HG03159 (cell line): ENCODE measurements around the gene ARFGAP1.

Source experiments
- ATAC-seq: cut with Tn5 transposase; IDR thresholded peaks from one replicate; pipeline ENCODE4 v1.9.1; 2021; ENCODE audit warnings: mild to moderate bottlenecking, moderate library complexity; ENCODE audit not compliant: unreplicated experiment

The ARFGAP1 gene

GRCh38 chr20:63277466-63278272 is 5.1 kb downstream of the ARFGAP1 start:
- ATAC-seq, result no peak

GRCh38 chr20:63278661-63279060 is 6.0 kb downstream of the ARFGAP1 start:
- ATAC-seq, result no peak

- no peak for ATAC-seq
These were observed 7.3 kb downstream of the ARFGAP1 start for GRCh38 chr20:63279931-63280330.

GRCh38 chr20:63280371-63280770 is 7.8 kb downstream of the ARFGAP1 start:
- ATAC-seq, result no peak

- no peak for ATAC-seq
These were observed 8.4 kb downstream of the ARFGAP1 start for GRCh38 chr20:63280929-63281545.

- no peak for ATAC-seq
These were observed 9.4 kb downstream of the ARFGAP1 start for GRCh38 chr20:63281742-63282665.

GRCh38 chr20:63282946-63283345 is 10.3 kb downstream of the ARFGAP1 start:
- ATAC-seq, result no peak

GRCh38 chr20:63283397-63284082 is 10.9 kb downstream of the ARFGAP1 start:
- no peak for ATAC-seq

GRCh38 chr20:63284083-63284440 is 11.4 kb downstream of the ARFGAP1 start:
- no peak for ATAC-seq

- ATAC-seq, result no peak
These were observed 11.9 kb downstream of the ARFGAP1 start for GRCh38 chr20:63284544-63284949.

GRCh38 chr20:63284981-63285524 is 12.4 kb downstream of the ARFGAP1 start:
- ATAC-seq, result no peak

- no peak for ATAC-seq
These were observed 13.3 kb downstream of the ARFGAP1 start for GRCh38 chr20:63285636-63286615.

GRCh38 chr20:63286781-63287696 is 14.4 kb downstream of the ARFGAP1 start:
- ATAC-seq, result no peak

- ATAC-seq, result no peak
These were observed 15.3 kb downstream of the ARFGAP1 start for GRCh38 chr20:63287697-63288580.

- no peak for ATAC-seq
These were observed 16.1 kb downstream of the ARFGAP1 start for GRCh38 chr20:63288581-63289251.

GRCh38 chr20:63289311-63290135 is 16.9 kb downstream of the ARFGAP1 start:
- ATAC-seq, result no peak
